KOPT-K1 (cell line): ENCODE data around the gene ANGPTL4.
"Not testable (repeated sequence)": the region's sequence is repeated elsewhere in the genome, so short reads cannot be mapped to it uniquely, and the experiment has no call there.

Source experiments
- H3K27ac ChIP-seq: fragments of 200-600 bp; sonication (generic); 2 replicates; pipeline ENCODE4 v1.5.1; 2016; ENCODE audit warnings: antibody characterized with exemption, mild to moderate bottlenecking, low read depth, low read length; ENCODE audit not compliant: poor library complexity, severe bottlenecking
- H3K36me3 ChIP-seq: fragments of 200-600 bp; sonication (generic); 2 replicates; pipeline ENCODE4 v1.5.1; 2017; ENCODE audit warnings: antibody characterized with exemption, mild to moderate bottlenecking, low read length, moderate library complexity; ENCODE audit not compliant: insufficient read depth
- H3K9me3 ChIP-seq: fragments of 200-600 bp; sonication (generic); 2 replicates; pipeline ENCODE4 v1.5.1; 2017; ENCODE audit warnings: antibody characterized with exemption, low read length, mild to moderate bottlenecking; ENCODE audit not compliant: insufficient read depth, poor library complexity, severe bottlenecking

The ANGPTL4 gene

GRCh38 chr19:8363803-8364771 lies at the start of gene ANGPTL4:
Gene ANGPTL4, plus strand, starts transcription at chr19:8364155. Its CDS starts 167 bp downstream, at chr19:8364322.
- Histone ChIP-seq H3K27ac (peak within 1 kb of the TSS; percentile 12), H3K9me3 (no peaks in the 10 kb centered on the region), H3K36me3 (no peaks in the 10 kb centered on the region)

- H3K9me3 ChIP-seq, H3K27ac ChIP-seq: not testable (repeated sequence)
- peaks cover 71% of the 10 kb centered on the region for H3K36me3 ChIP-seq
These were observed 48.8 kb upstream of the ANGPTL4 start for GRCh38 chr19:8314981-8315640.

GRCh38 chr19:8316351-8317125 lies 47.4 kb upstream of the ANGPTL4 start:
- Histone ChIP-seq H3K27ac (peak overlapping the region; percentile 26), H3K9me3 (no peaks in the 10 kb centered on the region), H3K36me3 (peaks cover 57% of the 10 kb centered on the region)

- H3K27ac ChIP-seq, H3K9me3 ChIP-seq: not testable (repeated sequence)
- peaks cover 54% of the 10 kb centered on the region for H3K36me3 ChIP-seq
These were observed 45.1 kb upstream of the ANGPTL4 start for GRCh38 chr19:8318835-8319234.

- H3K9me3 ChIP-seq = no peaks in the 10 kb centered on the region
- peaks cover 56% of the 10 kb centered on the region for H3K36me3 ChIP-seq
- peak overlapping the region; percentile 94 for H3K27ac ChIP-seq
These were observed 44.0 kb upstream of the ANGPTL4 start for GRCh38 chr19:8319807-8320520.

- H3K36me3 ChIP-seq = peaks cover 49% of the 10 kb centered on the region
- H3K9me3 ChIP-seq = no peaks in the 10 kb centered on the region
- peak overlapping the region; percentile 94 for H3K27ac ChIP-seq
These were observed 43.3 kb upstream of the ANGPTL4 start for GRCh38 chr19:8320564-8321066.

GRCh38 chr19:8321067-8321985 lies 42.6 kb upstream of the ANGPTL4 start, which contains the start of the genes NDUFA7 and RPS28:
Gene NDUFA7, minus strand, starts transcription at chr19:8321375. Its CDS starts 17 bp downstream, at chr19:8321358.
Gene RPS28, plus strand, starts transcription at chr19:8321496. Its CDS starts 35 bp downstream, at chr19:8321531.
- H3K9me3 ChIP-seq = no peaks in the 10 kb centered on the region
- peak within 1 kb of the TSS; percentile 94 for H3K27ac ChIP-seq
- peaks cover 42% of the 10 kb centered on the region for H3K36me3 ChIP-seq

- Histone ChIP-seq H3K36me3 (peaks cover 34% of the 10 kb centered on the region), H3K27ac (peak overlapping the region; percentile 94), H3K9me3 (no peaks in the 10 kb centered on the region)
These were observed 41.8 kb upstream of the ANGPTL4 start for GRCh38 chr19:8321986-8322637.

- H3K27ac ChIP-seq = peak overlapping the region; percentile 94
- peaks cover 31% of the 10 kb centered on the region for H3K36me3 ChIP-seq
- no peaks in the 10 kb centered on the region for H3K9me3 ChIP-seq
These were observed 41.3 kb upstream of the ANGPTL4 start for GRCh38 chr19:8322638-8322997.

- no peak overlapping the region for H3K27ac ChIP-seq
- no peaks in the 10 kb centered on the region for H3K9me3 ChIP-seq
- H3K36me3 ChIP-seq = peaks cover 31% of the 10 kb centered on the region
These were observed 40.2 kb upstream of the ANGPTL4 start for GRCh38 chr19:8323781-8324185.

GRCh38 chr19:8324186-8325050 lies 39.5 kb upstream of the ANGPTL4 start:
- Histone ChIP-seq H3K27ac (no peak overlapping the region), H3K36me3 (peaks cover 31% of the 10 kb centered on the region), H3K9me3 (no peaks in the 10 kb centered on the region)

- no peaks in the 10 kb centered on the region for H3K9me3 ChIP-seq
- peaks cover 31% of the 10 kb centered on the region for H3K36me3 ChIP-seq
These were observed 38.5 kb upstream of the ANGPTL4 start for GRCh38 chr19:8325454-8325853.

More at GRCh38 chr19:8325454-8325853, 38.5 kb upstream of the ANGPTL4 start:
- H3K27ac ChIP-seq = no peak overlapping the region
